HG02981 (cell line): ENCODE results near the gene PKIB.
"Not testable (repeated sequence)": the region's sequence is repeated elsewhere in the genome, so short reads cannot be mapped to it uniquely, and the experiment has no call there.

Source experiments
- ATAC-seq: cut with Tn5 transposase; IDR thresholded peaks from one replicate; pipeline ENCODE4 v1.9.1; 2021; ENCODE audit warnings: mild to moderate bottlenecking, moderate library complexity; ENCODE audit not compliant: unreplicated experiment

PKIB gene

GRCh38 chr6:122609881-122610689 lies at the start of gene PKIB:
Gene PKIB, plus strand, starts transcription at chr6:122610405. Its CDS starts 107,390 bp downstream, at chr6:122717795.
- ATAC-seq: peak; percentile 94

GRCh38 chr6:122563364-122564052 lies 46.7 kb upstream of the PKIB start:
- no peak for ATAC-seq

- no peak for ATAC-seq
These were observed 46.0 kb upstream of the PKIB start for GRCh38 chr6:122564230-122564629.

- ATAC-seq: no peak
These were observed 44.5 kb upstream of the PKIB start for GRCh38 chr6:122565708-122566107.

GRCh38 chr6:122567034-122567433 lies 43.2 kb upstream of the PKIB start:
- no peak for ATAC-seq

GRCh38 chr6:122568350-122568749 lies 41.9 kb upstream of the PKIB start:
- ATAC-seq: no peak

GRCh38 chr6:122568797-122569221 lies 41.4 kb upstream of the PKIB start:
- no peak for ATAC-seq

GRCh38 chr6:122569230-122569771 lies 40.9 kb upstream of the PKIB start:
- ATAC-seq: no peak

GRCh38 chr6:122571888-122572287 lies 38.3 kb upstream of the PKIB start:
- peak; percentile 48 for ATAC-seq

GRCh38 chr6:122576888-122577287 lies 33.3 kb upstream of the PKIB start:
- no peak for ATAC-seq

GRCh38 chr6:122578961-122579360 lies 31.2 kb upstream of the PKIB start:
- no peak for ATAC-seq

GRCh38 chr6:122580737-122581136 lies 29.5 kb upstream of the PKIB start:
- ATAC-seq: no peak

GRCh38 chr6:122589115-122589514 lies 21.1 kb upstream of the PKIB start:
- ATAC-seq: no peak

- ATAC-seq: not testable (repeated sequence)
These were observed 11.9 kb upstream of the PKIB start for GRCh38 chr6:122598295-122598694.

- no peak for ATAC-seq
These were observed 5.5 kb upstream of the PKIB start for GRCh38 chr6:122604676-122605075.

GRCh38 chr6:122610690-122611455 lies 668 bp downstream of the PKIB start:
- peak; percentile 40 for ATAC-seq

GRCh38 chr6:122612838-122613237 lies 2.6 kb downstream of the PKIB start:
- no peak for ATAC-seq

- no peak for ATAC-seq
These were observed 4.1 kb downstream of the PKIB start for GRCh38 chr6:122614303-122614702.

- no peak for ATAC-seq
These were observed 5.2 kb downstream of the PKIB start for GRCh38 chr6:122615409-122615808.

GRCh38 chr6:122616877-122617276 lies 6.7 kb downstream of the PKIB start:
- no peak for ATAC-seq

GRCh38 chr6:122619309-122619708 lies 9.1 kb downstream of the PKIB start:
- no peak for ATAC-seq
